Endothelial cell of umbilical vein (primary cell): ENCODE measurements around the gene MGARP. TPM values are rescaled to one million over a fixed set of nuclear protein-coding genes. Genes with fewer than 3 reads are reported as not detected.

Experiments
- BruUV-seq: library from RNA; stranded (reverse); fragments of 400-500 nt; replicated peaks from 2 replicates; lab custom pipeline; 2021; lab: Mats Ljungman, UMichigan
- CTCF ChIA-PET: fragments of 300-600, 350-600 bp; sonication (Branson Sonifier 250); formaldehyde crosslinking; loops from one replicate; lab custom pipeline; 2021; ENCODE audit warnings: antibody characterized with exemption, inconsistent platforms; lab: Charles Lee
- POLR2A ChIA-PET: fragments of 300-600, 350-600 bp; sonication (Branson Sonifier 250); formaldehyde crosslinking; loops from one replicate; lab custom pipeline; 2021; ENCODE audit warnings: antibody characterized with exemption, inconsistent platforms; lab: Charles Lee
- DNase-seq: peaks from one replicate; pipeline ENCODE4 v3.0.0-alpha.2; 2011; ENCODE audit warnings: low read depth, low spot score
- FAIRE-seq: peaks from 2 replicates; lab custom pipeline; 2011; peaks lifted over from hg19 to GRCh38; lab: Jason Lieb, UNC
- H2AFZ ChIP-seq: 2 replicates; pipeline ENCODE4 v1.6.0; 2012; ENCODE audit warnings: low read depth, low read length, control low read depth, inconsistent platforms
- H3K27ac ChIP-seq: 2 replicates; pipeline ENCODE4 v1.5.1; 2011; ENCODE audit warnings: low read depth, mild to moderate bottlenecking, control low read depth, low read length, moderate library complexity; ENCODE audit not compliant: insufficient read depth
- H3K27me3 ChIP-seq, 2 experiments: 2 replicates each; pipeline versions ENCODE4 v1.6.0 to v1.6.1; 2011; ENCODE audit warnings: low read length in 2 of 2, mixed read lengths in 1 of 2; ENCODE audit not compliant: control insufficient read depth in 2 of 2, insufficient read depth in 2 of 2
- H3K36me3 ChIP-seq, 2 experiments: 2 replicates in 1 of 2; 3 replicates in 1 of 2; pipeline ENCODE4 v1.5.1; 2011; ENCODE audit warnings: low read length in 2 of 2, mild to moderate bottlenecking in 1 of 2, moderate library complexity in 1 of 2; ENCODE audit not compliant: control insufficient read depth in 2 of 2, insufficient read depth in 2 of 2; ENCODE audit errors: extremely low read depth in 1 of 2
- H3K4me1 ChIP-seq: 3 replicates; pipeline ENCODE4 v1.5.1; 2011; ENCODE audit warnings: mild to moderate bottlenecking, low read length; ENCODE audit not compliant: control insufficient read depth, insufficient read depth; ENCODE audit errors: extremely low read depth
- H3K4me2 ChIP-seq: 2 replicates; pipeline ENCODE4 v1.6.1; 2011; ENCODE audit warnings: low read length, control low read depth, mixed read lengths; ENCODE audit not compliant: insufficient read depth
- H3K4me3 ChIP-seq, 3 experiments: fragments of 200-600 bp in 1 of 3; sonication (generic), shearing (Covaris generic) in 1 of 3; replicated peaks in 1 of 3; 2 replicates each; pipeline ENCODE4 v1.5.1; 2011 to 2016; ENCODE audit warnings: control low read depth in 3 of 3, low read length in 3 of 3, mild to moderate bottlenecking in 2 of 3, inconsistent platforms in 1 of 3, low read depth in 1 of 3, moderate library complexity in 1 of 3; ENCODE audit not compliant: insufficient read depth in 1 of 3
- H3K79me2 ChIP-seq: 2 replicates; pipeline ENCODE4 v1.6.0; 2012; ENCODE audit warnings: low read length, inconsistent platforms; ENCODE audit not compliant: control insufficient read depth, insufficient read depth
- H3K9ac ChIP-seq: replicated peaks from 2 replicates; pipeline ENCODE3; 2011; ENCODE audit warnings: low read length, control low read depth; ENCODE audit not compliant: insufficient read depth; ENCODE audit errors: extremely low read depth
- H3K9me1 ChIP-seq: replicated peaks from 3 replicates; pipeline ENCODE4 v1.6.0; 2011; ENCODE audit warnings: mild to moderate bottlenecking, low read length; ENCODE audit not compliant: control insufficient read depth, insufficient read depth; ENCODE audit errors: extremely low read depth
- H3K9me3 ChIP-seq: replicated peaks from 2 replicates; pipeline ENCODE4 v1.5.1; 2012; ENCODE audit warnings: low read length, inconsistent platforms; ENCODE audit not compliant: control insufficient read depth, insufficient read depth
- H4K20me1 ChIP-seq: replicated peaks from 2 replicates; pipeline ENCODE3; 2011; ENCODE audit warnings: mild to moderate bottlenecking, low read length; ENCODE audit not compliant: control insufficient read depth, insufficient read depth; ENCODE audit errors: extremely low read depth
- CTCF ChIP-seq, 2 donors: IDR thresholded peaks; 1 replicate in 1 of 2; 2 replicates in 1 of 2; pipeline ENCODE4 v1.5.1; 2011; ENCODE audit warnings: low read length in 2 of 2, mild to moderate bottlenecking in 2 of 2, moderate library complexity in 2 of 2, control low read depth in 1 of 2, inconsistent platforms in 1 of 2, low read depth in 1 of 2; ENCODE audit not compliant: insufficient read depth in 1 of 2; ENCODE audit errors: extremely low read depth in 1 of 2
- EZH2 ChIP-seq: IDR thresholded peaks from 2 replicates; pipeline ENCODE4 v1.6.1; 2012; ENCODE audit warnings: borderline replicate concordance, low read depth, mild to moderate bottlenecking, moderate library complexity, low read length, inconsistent platforms; ENCODE audit not compliant: severe bottlenecking
- FOS ChIP-seq: IDR thresholded peaks from 2 replicates; pipeline ENCODE4 v1.6.1; 2011; ENCODE audit warnings: mild to moderate bottlenecking, low read length, moderate library complexity, borderline replicate concordance; ENCODE audit not compliant: insufficient read depth
- GATA2 ChIP-seq: IDR thresholded peaks from 2 replicates; pipeline ENCODE4 v1.7.0; 2011; ENCODE audit warnings: low read depth, mild to moderate bottlenecking, moderate library complexity, mixed read lengths, low read length; ENCODE audit not compliant: insufficient read length, insufficient read depth
- JUN ChIP-seq: IDR thresholded peaks from 2 replicates; pipeline ENCODE4 v1.6.1; 2011; ENCODE audit warnings: borderline replicate concordance, low read depth; ENCODE audit not compliant: insufficient read length, insufficient read depth
- MYC ChIP-seq: IDR thresholded peaks from one replicate; pipeline ENCODE4 v1.6.1; 2011; ENCODE audit warnings: mild to moderate bottlenecking, low read depth, low read length
- POLR2A ChIP-seq: IDR thresholded peaks from 2 replicates; pipeline ENCODE4 v1.6.1; 2012; ENCODE audit warnings: low read depth, mild to moderate bottlenecking, control low read depth, low read length
- POLR2AphosphoS5 ChIP-seq: IDR thresholded peaks from 2 replicates; pipeline ENCODE4 v1.6.1; 2012; ENCODE audit warnings: low read depth, mild to moderate bottlenecking, control low read depth, low read length, moderate library complexity; ENCODE audit not compliant: insufficient read depth
- dilution Hi-C: fragments of 300-500 bp; cut with MboI; formaldehyde crosslinking; loops from one replicate; pipeline ENCODE4 v1.15.0; 2019; ENCODE audit warnings: low sequenced_read_pairs; ENCODE audit not compliant: extremely low pct_ligation_motif_present
- intact Hi-C: fragments of 100-400 bp; cut with micrococcal nuclease; formaldehyde crosslinking; loops from one replicate; pipeline ENCODE4 v1.10.0; 2022
- polyA plus RNA-seq, 4 experiments: library from polyadenylated mRNA; depleted of rRNA in 3 of 4; stranded (reverse) in 3 of 4; unstranded in 1 of 4; fragments of >200 nt; gene quantifications; 2 replicates each; pipeline versions ENCODE4 v1.2.1 to v1.2.3, GENCODE V29; 2011 to 2012; ENCODE audit warnings: missing spikeins in 1 of 4
- total RNA-seq: library from RNA; stranded (reverse); gene quantifications from 2 replicates; pipeline ENCODE4 v1.2.3, GENCODE V29; 2021
- TF ChIP-seq, protein P1 (sequence below): IDR thresholded peaks from 2 replicates; pipeline ENCODE4 v1.6.1; 2011; ENCODE audit not compliant: insufficient read depth, insufficient read length

MGARP gene
- total and polyA plus RNA-seq, 2 donors (not counting 3 experiments of a cell fraction or from before 2014, with no cell fraction given) = 25.9 to 26.6 TPM

DNA sequence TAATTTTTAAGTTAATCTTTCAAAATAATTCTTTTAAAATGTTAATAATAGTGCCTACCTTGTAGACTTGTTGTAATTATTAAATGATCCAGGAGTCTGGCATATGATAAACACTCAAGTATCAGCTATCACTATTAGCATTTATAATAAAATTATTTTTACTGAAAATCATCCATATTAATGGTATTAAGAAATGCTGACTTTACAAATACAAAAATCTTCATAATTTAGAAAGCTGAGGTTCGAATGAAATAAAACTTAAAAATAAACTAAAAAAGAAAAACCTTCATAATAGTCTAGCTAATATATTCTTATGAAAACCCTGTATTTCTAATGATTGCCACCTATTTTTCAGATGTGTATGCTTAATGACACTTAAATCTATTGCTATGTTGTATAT lies 5.2 kb downstream of the MGARP start:
- H3K27me3 ChIP-seq = no peaks in the 10 kb centered on the region
- CTCF ChIA-PET = interaction anchor here (0.6 to 3.0 kb wide), 5 partner anchors 8 to 244 kb away, joined by 3 to 12 read pairs (median 3); no protein-coding TSS in a partner anchor
- intact Hi-C loops = no loop called here

More for the DNA sequence above, 5.2 kb downstream of the MGARP start:
- Histone ChIP-seq H4K20me1 (no peaks in the 10 kb centered on the region), H3K27ac (no peak overlapping the region), H3K4me2 (no peak overlapping the region), H3K79me2 (no peaks in the 10 kb centered on the region), H2AFZ (no peak overlapping the region), H3K4me3 (no peak overlapping the region), H3K9ac (no peak overlapping the region), H3K4me1 (peaks cover 7% of the 10 kb centered on the region), H3K36me3 (no peaks in the 10 kb centered on the region), H3K9me3 (no peaks in the 10 kb centered on the region), H3K9me1 (no peaks in the 10 kb centered on the region)
- TF ChIP-seq GATA2 (no peak), CTCF (IDR thresholded peaks at IDR 0.05; ENCODE audit: extremely low read depth in 1 of 2, insufficient read depth in 1 of 2, low read depth in 1 of 2, low read length in 2 of 2) (no peak), POLR2A (no peak), JUN (no peak), FOS (no peak), EZH2 (no peak), POLR2AphosphoS5 (no peak), MYC (no peak)
- TF ChIP-seq, protein P1, sequence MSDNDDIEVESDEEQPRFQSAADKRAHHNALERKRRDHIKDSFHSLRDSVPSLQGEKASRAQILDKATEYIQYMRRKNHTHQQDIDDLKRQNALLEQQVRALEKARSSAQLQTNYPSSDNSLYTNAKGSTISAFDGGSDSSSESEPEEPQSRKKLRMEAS = no peak
- no TSS peak for BruUV-seq
- no peak for DNase-seq
- dilution Hi-C loops = no loop called here
- POLR2A ChIA-PET = no interaction called here
- no peak for FAIRE-seq
